Measurements from ENCODE around the gene NUPR1. TPM values are rescaled to one million over a fixed set of nuclear protein-coding genes. Genes with fewer than 3 reads are reported as not detected.

NUPR1 gene
- total and polyA plus RNA-seq, 2 of the 13 experiments (the other 11 are each of a cell fraction or from before 2014, with no cell fraction given) = 18.0 to 25.6 TPM

- TF ChIP-seq ZNF276 (CRISPR knock-in tag; IDR thresholded peaks at IDR 0.05; ENCODE audit: low read depth) = peak; percentile 65; the same call in 1 of the 2 replicates
- no peak for TF ChIP-seq ARID2 (CRISPR knock-in tag; IDR thresholded peaks at IDR 0.05; ENCODE audit: borderline replicate concordance)
- TF ChIP-seq PRDM4 (CRISPR knock-in tag; IDR thresholded peaks at IDR 0.05; ENCODE audit: borderline replicate concordance) = no peak
- 0 out of 2 replicates have a peak, but pooled peaks have one; percentile 13 for TF ChIP-seq CREB3 (CRISPR knock-in tag; IDR thresholded peaks at IDR 0.05)
- TF ChIP-seq SKIL (CRISPR knock-in tag; IDR thresholded peaks at IDR 0.05; ENCODE audit: borderline replicate concordance) = no peak
- 0 out of 2 replicates have a peak, but pooled peaks have one; percentile 45 for TF ChIP-seq ZNF235 (CRISPR knock-in tag; IDR thresholded peaks at IDR 0.05; ENCODE audit: borderline replicate concordance)
- no peak for TF ChIP-seq IRX3 (CRISPR knock-in tag; IDR thresholded peaks at IDR 0.05; ENCODE audit: borderline replicate concordance, low read depth)
- no peak for TF ChIP-seq PCBP1 (IDR thresholded peaks at IDR 0.05; ENCODE audit: borderline replicate concordance, low read depth, low read length)
- no peak; the same call in 1 of the 2 replicates for TF ChIP-seq PITX1 (CRISPR knock-in tag; IDR thresholded peaks at IDR 0.05)
- TF ChIP-seq RBM22 (optimal IDR thresholded peaks at IDR 0.05; ENCODE audit: low read length) = no peak
- peak; percentile 85 for TF ChIP-seq LCORL (IDR thresholded peaks at IDR 0.05)
- TF ChIP-seq LCORL (CRISPR knock-in tag; IDR thresholded peaks at IDR 0.05) = no peak
- TF ChIP-seq DMTF1 (CRISPR knock-in tag; IDR thresholded peaks at IDR 0.05) = no peak
- no peak for TF ChIP-seq AFF4 (CRISPR knock-in tag; IDR thresholded peaks at IDR 0.05)
- TF ChIP-seq REPIN1 (CRISPR knock-in tag; IDR thresholded peaks at IDR 0.05; ENCODE audit: borderline replicate concordance, low read depth) = no peak
Observed at GRCh38 chr16:28491970-28492474, 46.8 kb downstream of the NUPR1 start, which contains the start of gene CLN3 (continued).
